Activated naive CD4-positive, alpha-beta T cell treated with anti-CD3 and anti-CD28 coated beads, Interleukin-2, amount 50 U/mL, for 24 hours (primary cell): ENCODE data around the gene RANBP17.
"Not testable (repeated sequence)": the region's sequence is repeated elsewhere in the genome, so short reads cannot be mapped to it uniquely, and the experiment has no call there.

Experiments
- H3K27ac Mint-ChIP-seq: one replicate; pipeline ENCODE4 v1.8.0; 2021; ENCODE audit warnings: mild to moderate bottlenecking, mixed read lengths
- H3K27me3 Mint-ChIP-seq: one replicate; pipeline ENCODE4 v1.8.0; 2021; ENCODE audit warnings: mixed read lengths
- H3K36me3 Mint-ChIP-seq: one replicate; pipeline ENCODE4 v1.8.0; 2021; ENCODE audit warnings: mixed read lengths
- H3K4me1 Mint-ChIP-seq: one replicate; pipeline ENCODE4 v1.8.0; 2021; ENCODE audit warnings: mixed read lengths
- H3K4me3 Mint-ChIP-seq: one replicate; pipeline ENCODE4 v1.8.0; 2021; ENCODE audit warnings: mild to moderate bottlenecking, mixed read lengths
- H3K9me3 Mint-ChIP-seq: one replicate; pipeline ENCODE4 v1.8.0; 2021; ENCODE audit warnings: mixed read lengths

RANBP17 gene

DNA sequence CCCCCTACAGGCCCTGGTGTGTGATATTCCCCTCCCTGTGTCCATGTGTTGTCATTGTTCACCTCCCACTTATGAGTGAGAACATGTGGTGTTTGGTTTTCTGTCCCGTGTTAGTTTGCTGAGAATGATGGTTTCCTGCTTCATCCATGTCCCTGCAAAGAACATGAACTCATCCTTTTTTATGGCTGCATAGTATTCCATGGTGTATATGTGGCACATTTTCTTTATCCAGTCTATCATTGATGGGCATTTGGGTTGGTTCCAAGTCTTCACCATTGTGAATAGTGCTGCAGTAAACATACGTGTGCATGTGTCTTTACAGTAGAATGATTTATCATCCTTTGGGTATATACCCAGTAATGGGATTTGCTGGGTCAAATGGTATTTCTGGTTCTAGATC, 313.1 kb downstream of the RANBP17 start:
- H3K4me1 Mint-ChIP-seq, H3K9me3 Mint-ChIP-seq, H3K27ac Mint-ChIP-seq, H3K27me3 Mint-ChIP-seq, H3K4me3 Mint-ChIP-seq, H3K36me3 Mint-ChIP-seq: not testable (repeated sequence)

DNA sequence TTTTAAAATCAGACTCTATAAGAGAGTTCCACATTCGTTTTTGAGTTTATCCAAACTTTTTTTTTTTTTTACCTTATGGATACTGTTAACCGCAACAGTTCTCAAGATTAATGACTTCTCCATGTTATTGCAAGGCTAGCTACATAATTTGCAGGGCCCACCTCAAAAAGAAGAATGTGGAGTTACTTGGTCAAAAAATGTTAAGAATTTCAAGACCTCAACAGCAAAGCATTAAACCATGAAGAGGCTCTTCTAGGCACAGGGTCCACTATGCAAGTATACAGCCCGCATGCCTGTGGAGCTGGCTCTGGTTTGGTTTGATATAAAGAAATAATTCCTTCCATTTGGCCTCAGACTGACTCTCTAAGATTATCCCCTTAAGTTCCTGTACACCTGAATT, 313.9 kb downstream of the RANBP17 start:
- Mint-ChIP-seq H3K27me3 (peaks cover 4% of the 10 kb centered on the region), H3K4me3 (no peak overlapping the region), H3K27ac (no peak overlapping the region)

DNA sequence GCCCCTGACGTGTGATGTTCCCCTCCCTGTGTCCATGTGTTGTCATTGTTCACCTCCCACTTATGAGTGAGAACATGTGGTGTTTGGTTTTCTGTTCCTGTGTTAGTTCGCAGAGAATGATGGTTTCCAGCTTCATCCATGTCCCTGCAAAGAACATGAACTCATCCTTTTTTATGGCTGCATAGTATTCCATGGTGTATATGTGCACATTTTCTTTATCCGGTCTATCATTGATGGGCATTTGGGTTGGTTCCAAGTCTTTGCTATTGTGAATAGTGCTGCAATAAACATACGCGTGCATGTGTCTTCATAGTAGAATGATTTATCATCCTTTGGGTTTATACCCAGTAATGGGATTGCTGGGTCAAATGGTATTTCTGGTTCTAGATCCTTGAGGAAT, 316.4 kb downstream of the RANBP17 start:
- H3K4me3 Mint-ChIP-seq, H3K27ac Mint-ChIP-seq, H3K27me3 Mint-ChIP-seq, H3K36me3 Mint-ChIP-seq, H3K9me3 Mint-ChIP-seq, H3K4me1 Mint-ChIP-seq: not testable (repeated sequence)

More for the DNA sequence above, 313.9 kb downstream of the RANBP17 start:
- Mint-ChIP-seq H3K4me1 (no peaks in the 10 kb centered on the region), H3K9me3 (no peaks in the 10 kb centered on the region), H3K36me3 (no peaks in the 10 kb centered on the region)

DNA sequence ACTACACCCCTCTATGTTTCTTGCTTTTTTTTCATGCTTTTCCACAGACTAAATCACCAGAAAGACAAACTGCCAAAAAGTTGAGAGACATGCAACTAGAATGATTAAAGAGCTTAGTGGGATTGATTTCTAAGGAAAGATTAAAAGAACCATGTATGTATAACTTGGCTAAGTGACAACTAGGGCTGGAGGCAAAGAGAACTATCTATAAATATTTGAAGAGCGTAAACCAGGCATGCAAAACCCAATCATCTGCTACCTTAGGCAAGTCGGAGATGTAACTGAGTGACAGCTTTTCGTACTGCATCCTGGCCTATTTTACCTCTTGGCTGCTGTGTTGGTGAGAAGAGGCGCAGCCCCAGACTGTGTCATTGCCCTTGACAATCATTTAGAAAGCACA, 326.2 kb downstream of the RANBP17 start:
- H3K4me1 Mint-ChIP-seq, result no peaks in the 10 kb centered on the region
- H3K36me3 Mint-ChIP-seq, result no peaks in the 10 kb centered on the region
- H3K9me3 Mint-ChIP-seq, result no peaks in the 10 kb centered on the region
- peaks cover 4% of the 10 kb centered on the region for H3K27me3 Mint-ChIP-seq
- no peak overlapping the region for H3K4me3 Mint-ChIP-seq
- no peak overlapping the region for H3K27ac Mint-ChIP-seq

DNA sequence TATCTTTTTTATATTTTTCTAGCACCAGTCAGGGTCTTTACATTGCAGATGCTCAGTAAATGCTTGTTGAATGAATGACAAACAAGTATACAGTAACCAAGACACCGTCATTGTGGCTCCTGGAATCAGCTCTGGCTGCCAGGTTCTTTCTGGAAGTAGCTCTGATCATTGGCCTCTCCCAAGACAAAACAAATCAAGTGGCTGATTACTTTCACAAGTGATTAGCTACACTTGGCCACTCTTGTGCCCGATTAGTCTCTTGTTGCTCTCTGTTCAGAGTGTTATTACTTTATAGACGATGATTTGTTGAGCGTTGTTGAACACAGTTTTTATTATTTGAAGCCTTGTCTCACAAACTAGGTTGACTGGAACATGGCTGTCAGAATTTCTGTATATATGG, 327.6 kb downstream of the RANBP17 start:
- H3K27ac Mint-ChIP-seq, result no peak overlapping the region
- H3K4me3 Mint-ChIP-seq, result no peak overlapping the region
- peaks cover 2% of the 10 kb centered on the region for H3K27me3 Mint-ChIP-seq

DNA sequence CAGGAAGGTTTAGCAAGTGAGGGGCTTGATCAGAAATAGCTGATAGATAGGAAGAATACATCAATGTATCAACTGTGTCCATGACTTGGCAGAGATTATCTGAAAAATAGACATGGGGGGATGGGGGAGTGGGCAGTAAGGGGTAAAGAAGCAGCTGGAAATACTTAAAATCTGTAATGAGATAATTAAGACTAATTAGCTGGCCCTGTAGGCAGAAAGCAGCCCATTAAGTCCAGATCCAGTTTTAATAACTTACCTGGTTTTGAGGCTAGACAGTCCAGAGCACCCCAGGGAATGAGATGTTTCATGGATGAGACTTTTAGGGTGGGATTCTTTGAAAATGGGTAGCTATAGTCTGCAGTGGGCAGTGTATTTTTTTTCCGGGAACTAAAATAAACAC, 330.3 kb downstream of the RANBP17 start:
- peaks cover 2% of the 10 kb centered on the region for H3K27me3 Mint-ChIP-seq
- no peak overlapping the region for H3K4me3 Mint-ChIP-seq
- no peaks in the 10 kb centered on the region for H3K9me3 Mint-ChIP-seq
- H3K4me1 Mint-ChIP-seq, result no peaks in the 10 kb centered on the region
- no peaks in the 10 kb centered on the region for H3K36me3 Mint-ChIP-seq
- no peak overlapping the region for H3K27ac Mint-ChIP-seq

More for the DNA sequence above, 327.6 kb downstream of the RANBP17 start:
- no peaks in the 10 kb centered on the region for H3K9me3 Mint-ChIP-seq
- H3K4me1 Mint-ChIP-seq, result no peaks in the 10 kb centered on the region
- H3K36me3 Mint-ChIP-seq, result no peaks in the 10 kb centered on the region

DNA sequence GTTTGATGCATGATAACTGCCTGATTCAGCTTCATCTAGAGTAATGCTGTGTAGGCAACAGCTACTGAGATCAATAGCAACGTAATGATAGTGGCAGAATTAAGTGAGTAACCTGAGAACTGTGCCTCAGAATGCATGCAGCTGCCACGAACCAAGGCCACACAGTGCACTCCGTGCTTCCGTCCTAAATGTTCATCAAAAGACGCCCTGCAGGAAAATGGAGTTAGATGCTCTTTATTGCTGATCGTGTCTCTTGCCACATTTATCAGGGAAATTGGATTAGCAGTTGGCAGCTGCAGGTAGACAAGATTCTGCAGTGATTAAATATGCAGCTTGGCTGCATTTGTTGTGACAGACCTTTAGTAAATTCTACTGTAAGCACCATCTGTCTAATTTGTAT, 339.5 kb downstream of the RANBP17 start:
- no peaks in the 10 kb centered on the region for H3K36me3 Mint-ChIP-seq
- H3K27ac Mint-ChIP-seq, result no peak overlapping the region
- H3K4me1 Mint-ChIP-seq, result no peaks in the 10 kb centered on the region
- H3K4me3 Mint-ChIP-seq, result no peak overlapping the region
- no peaks in the 10 kb centered on the region for H3K27me3 Mint-ChIP-seq
- H3K9me3 Mint-ChIP-seq, result no peaks in the 10 kb centered on the region

DNA sequence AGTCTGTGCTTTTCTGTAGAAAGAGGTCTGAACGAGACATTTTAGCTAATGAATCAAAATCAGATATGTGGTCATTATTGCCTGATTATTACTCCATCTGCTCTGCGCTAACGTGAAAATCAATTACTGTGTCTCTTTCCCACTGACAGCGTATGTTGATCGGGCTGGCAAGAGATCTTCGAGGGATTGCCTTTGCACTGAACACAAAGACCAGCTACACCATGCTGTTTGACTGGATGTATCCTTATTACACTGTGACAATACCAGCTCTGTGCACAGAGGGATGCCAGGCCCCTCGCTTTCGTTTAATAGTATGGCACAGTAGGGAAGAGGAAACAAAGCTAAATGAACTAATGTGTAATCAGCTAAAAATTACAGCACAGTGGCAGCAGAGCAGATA, 343.6 kb downstream of the RANBP17 start:
- Mint-ChIP-seq H3K9me3 (no peaks in the 10 kb centered on the region), H3K36me3 (no peaks in the 10 kb centered on the region), H3K4me3 (no peak overlapping the region), H3K27me3 (no peaks in the 10 kb centered on the region), H3K4me1 (no peaks in the 10 kb centered on the region), H3K27ac (no peak overlapping the region)

DNA sequence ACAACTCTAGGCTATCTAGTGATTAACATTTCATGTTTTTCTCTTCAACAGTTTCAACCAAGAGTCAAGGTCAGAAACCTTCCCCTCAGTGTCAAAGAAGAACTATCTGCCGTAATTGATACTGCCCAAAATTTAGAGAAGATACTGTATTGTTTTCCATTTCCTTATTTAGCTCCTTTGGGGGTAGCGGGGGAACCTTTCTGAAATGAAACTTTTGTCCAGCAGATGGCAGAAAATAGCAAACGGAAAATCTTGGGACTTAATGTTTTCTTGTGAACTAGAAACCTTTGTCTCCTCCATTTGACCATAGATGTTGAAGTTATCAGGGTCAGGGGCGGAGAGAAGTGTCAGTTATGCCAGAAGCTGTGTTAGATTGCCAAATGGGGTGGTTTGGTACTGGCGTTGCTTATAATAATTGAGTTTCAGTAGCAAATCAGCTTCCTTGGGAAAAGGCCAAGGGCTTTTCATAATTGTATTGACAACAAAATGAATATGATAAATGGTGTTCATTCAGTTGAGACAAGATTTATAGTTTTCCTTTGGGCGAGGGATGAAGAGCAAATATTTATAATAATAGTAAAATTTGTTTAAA, 345.5 kb downstream of the RANBP17 start:
- H3K4me1 Mint-ChIP-seq, result no peaks in the 10 kb centered on the region
- no peaks in the 10 kb centered on the region for H3K9me3 Mint-ChIP-seq
- H3K36me3 Mint-ChIP-seq, result no peaks in the 10 kb centered on the region
- no peak overlapping the region for H3K4me3 Mint-ChIP-seq
- H3K27me3 Mint-ChIP-seq, result no peaks in the 10 kb centered on the region
- H3K27ac Mint-ChIP-seq, result no peak overlapping the region

DNA sequence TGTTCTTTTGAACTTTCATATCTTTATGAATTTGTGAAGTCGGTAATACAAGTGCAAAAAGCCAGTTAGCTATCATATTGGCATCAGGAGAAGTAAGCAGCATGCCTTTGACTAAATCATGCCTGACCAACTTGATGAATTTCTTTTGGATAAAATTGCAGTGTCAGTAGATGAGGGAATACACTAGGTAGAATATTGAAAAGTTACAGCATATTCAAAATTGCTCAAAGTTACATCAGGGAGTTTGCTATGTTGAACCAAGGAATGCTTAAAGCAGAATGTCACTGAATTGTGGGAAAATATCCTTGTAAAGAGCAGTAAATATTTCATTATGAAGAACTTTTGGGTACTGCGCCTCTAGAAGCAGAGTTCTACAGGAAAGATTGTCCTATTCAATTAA, 360.1 kb downstream of the RANBP17 start:
- H3K27ac Mint-ChIP-seq, result no peak overlapping the region
- peaks cover 10% of the 10 kb centered on the region for H3K27me3 Mint-ChIP-seq
- no peaks in the 10 kb centered on the region for H3K36me3 Mint-ChIP-seq
- no peak overlapping the region for H3K4me3 Mint-ChIP-seq
- H3K4me1 Mint-ChIP-seq, result no peaks in the 10 kb centered on the region
- H3K9me3 Mint-ChIP-seq, result no peaks in the 10 kb centered on the region

DNA sequence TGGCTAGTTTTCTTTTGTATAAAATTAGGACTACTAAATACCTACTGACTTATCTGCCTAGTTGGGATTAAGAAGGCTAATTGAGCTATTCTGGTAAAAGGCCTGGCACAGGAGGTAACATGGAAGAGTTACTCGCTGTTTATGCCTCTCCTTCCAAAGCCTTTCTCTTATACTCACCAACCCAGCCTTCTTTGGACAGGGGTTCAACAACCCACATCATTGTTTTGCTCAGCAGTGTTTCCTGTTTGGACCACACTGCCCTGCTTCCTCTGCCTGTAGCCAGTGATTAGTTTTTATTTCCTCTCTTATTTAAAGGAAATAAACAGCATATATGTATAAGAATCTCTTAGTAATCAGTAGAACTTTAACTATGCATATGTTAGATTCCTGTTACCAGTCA, 362.1 kb downstream of the RANBP17 start:
- H3K36me3 Mint-ChIP-seq, result no peaks in the 10 kb centered on the region
- H3K27ac Mint-ChIP-seq, result no peak overlapping the region
- H3K4me3 Mint-ChIP-seq, result no peak overlapping the region
- H3K9me3 Mint-ChIP-seq, result no peaks in the 10 kb centered on the region
- no peaks in the 10 kb centered on the region for H3K4me1 Mint-ChIP-seq
- peaks cover 10% of the 10 kb centered on the region for H3K27me3 Mint-ChIP-seq

DNA sequence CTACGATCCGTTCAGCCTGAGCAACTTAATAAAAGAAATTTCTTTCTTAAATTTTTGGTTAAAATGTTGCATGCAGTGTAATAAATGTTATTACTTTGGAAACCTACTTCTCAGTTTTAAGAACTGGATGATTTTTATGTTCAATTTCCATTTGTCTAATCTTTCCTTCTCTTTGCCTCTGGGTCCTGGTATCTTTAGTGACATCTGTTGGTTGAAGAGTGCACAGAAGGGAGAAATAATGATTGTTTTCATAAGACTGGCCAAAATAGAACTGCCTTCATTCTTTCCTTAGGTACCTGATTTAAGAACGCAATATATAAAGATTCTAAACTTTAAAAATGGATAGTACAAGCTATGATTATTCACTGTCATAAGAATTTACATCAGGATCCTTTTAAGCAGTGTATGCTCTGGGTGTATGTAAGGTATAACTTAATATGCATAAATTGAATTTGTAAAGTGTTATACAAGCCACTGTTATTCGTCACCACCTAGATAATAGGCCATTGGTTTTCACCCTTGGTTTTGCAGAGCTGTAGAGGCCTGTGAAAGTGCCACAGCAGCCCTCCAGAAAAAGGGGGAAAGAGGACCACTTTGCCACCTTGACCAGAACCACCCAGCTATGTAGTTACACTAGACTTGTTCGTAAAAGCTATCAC, 364.4 kb downstream of the RANBP17 start:
- H3K4me3 Mint-ChIP-seq, result no peak overlapping the region
- H3K36me3 Mint-ChIP-seq, result no peaks in the 10 kb centered on the region
- no peaks in the 10 kb centered on the region for H3K9me3 Mint-ChIP-seq
- H3K4me1 Mint-ChIP-seq, result no peaks in the 10 kb centered on the region
- no peak overlapping the region for H3K27ac Mint-ChIP-seq
- H3K27me3 Mint-ChIP-seq, result peaks cover 6% of the 10 kb centered on the region

DNA sequence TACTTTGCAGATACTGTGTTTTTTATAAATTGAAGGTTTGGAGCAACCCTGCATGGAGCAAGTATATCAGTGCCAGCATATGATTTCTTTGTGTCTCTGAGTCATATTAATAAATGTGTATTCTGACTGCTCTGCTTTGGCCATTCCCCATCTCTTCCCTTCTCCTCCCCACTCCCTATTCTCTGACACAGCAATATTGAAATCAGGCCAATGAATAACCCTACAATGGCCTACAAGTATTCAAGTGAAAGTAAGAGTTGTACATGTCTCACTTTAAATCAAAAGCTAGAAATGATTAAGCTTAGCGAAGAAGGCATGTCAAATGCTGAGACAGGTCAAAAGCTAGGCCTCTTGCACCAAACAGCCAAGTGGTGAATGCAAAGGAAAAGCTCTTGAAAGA, 365.0 kb downstream of the RANBP17 start:
- Mint-ChIP-seq H3K27me3 (peaks cover under 1% of the 10 kb centered on the region), H3K9me3 (no peaks in the 10 kb centered on the region), H3K4me1 (no peaks in the 10 kb centered on the region), H3K36me3 (no peaks in the 10 kb centered on the region), H3K4me3 (no peak overlapping the region), H3K27ac (no peak overlapping the region)

DNA sequence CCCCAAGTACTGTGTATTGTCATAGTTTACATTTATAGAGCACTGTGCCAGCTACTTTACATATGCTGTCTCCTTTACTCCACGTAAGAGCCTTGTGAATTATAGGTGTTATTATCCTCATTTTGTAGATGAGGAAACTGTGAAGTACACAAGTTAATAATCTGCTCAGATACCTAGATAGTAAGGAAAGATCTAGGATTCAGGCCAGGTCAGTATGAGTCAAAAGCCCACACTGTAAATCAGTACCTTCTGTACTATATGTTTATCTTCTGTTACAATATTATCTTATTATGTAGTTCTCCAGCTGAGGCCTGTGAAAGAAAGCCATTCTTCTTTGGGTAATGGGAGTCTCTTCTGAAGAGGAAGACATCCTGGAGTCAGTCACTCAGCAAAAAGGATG, 374.8 kb downstream of the RANBP17 start:
- Mint-ChIP-seq H3K27me3 (peaks cover 4% of the 10 kb centered on the region), H3K36me3 (no peaks in the 10 kb centered on the region), H3K9me3 (no peaks in the 10 kb centered on the region), H3K4me1 (no peaks in the 10 kb centered on the region), H3K27ac (no peak overlapping the region), H3K4me3 (no peak overlapping the region)

DNA sequence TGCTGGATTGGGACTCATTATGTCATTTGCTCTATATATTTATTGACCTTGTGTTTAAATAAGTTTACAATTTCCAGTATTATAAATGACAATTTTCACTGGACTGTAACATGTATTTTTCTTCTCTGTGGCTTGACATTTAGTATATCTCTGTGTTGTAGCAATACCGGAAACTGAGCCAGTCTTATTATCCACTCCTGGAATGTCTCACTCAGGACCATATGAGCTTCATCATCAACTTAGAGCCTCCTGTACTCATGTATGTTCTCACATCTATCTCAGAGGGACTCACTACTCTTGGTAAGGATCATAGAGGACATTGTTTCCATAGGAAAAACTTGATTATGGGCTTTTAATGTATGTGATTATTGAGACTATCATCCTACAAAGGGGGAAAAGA, 380.7 kb downstream of the RANBP17 start:
- Mint-ChIP-seq H3K4me1 (no peaks in the 10 kb centered on the region), H3K9me3 (peaks cover 2% of the 10 kb centered on the region), H3K36me3 (no peaks in the 10 kb centered on the region), H3K27me3 (peaks cover 6% of the 10 kb centered on the region), H3K4me3 (no peak overlapping the region), H3K27ac (no peak overlapping the region)

DNA sequence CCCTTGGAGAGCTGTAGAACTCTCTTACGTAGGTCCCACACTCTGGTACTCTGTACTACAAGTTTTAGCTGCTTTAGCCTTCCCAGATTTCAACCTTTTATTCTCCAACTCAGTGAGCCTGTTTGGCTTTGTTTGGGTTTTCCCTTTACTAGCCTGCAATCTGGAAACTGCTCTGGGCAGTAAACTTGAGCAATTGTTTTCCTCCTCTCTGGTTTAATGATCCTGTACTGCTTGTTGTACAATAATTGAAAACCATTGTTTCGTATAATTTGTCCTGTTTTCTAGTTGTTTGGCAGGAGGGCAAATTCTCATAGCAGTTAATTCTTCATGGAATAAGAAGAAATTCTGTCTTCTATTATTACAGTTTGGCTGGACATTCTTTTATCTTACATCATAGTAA, 384.4 kb downstream of the RANBP17 start:
- peaks cover 5% of the 10 kb centered on the region for H3K36me3 Mint-ChIP-seq
- H3K4me3 Mint-ChIP-seq, result no peak overlapping the region
- peaks cover 8% of the 10 kb centered on the region for H3K27me3 Mint-ChIP-seq
- H3K4me1 Mint-ChIP-seq, result no peaks in the 10 kb centered on the region
- H3K9me3 Mint-ChIP-seq, result peaks cover 12% of the 10 kb centered on the region
- no peak overlapping the region for H3K27ac Mint-ChIP-seq

DNA sequence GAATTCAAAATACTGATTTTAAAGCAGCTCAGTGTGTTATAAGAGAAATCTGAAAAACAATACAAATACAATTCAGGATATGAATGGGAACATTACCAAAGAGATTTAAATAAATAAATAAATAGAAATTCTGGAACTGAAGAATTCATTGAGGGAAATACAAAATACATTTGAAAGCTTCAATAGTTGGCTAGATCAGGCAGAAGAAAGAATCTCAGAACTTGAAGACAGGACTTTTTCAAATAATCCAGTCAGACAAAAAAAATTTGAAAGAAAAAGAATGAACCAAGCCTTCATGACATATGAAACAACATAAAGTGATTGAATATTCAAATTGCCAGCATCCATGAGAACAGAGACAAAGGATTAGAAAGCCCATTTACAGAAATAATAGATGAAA, 387.6 kb downstream of the RANBP17 start:
- Mint-ChIP-seq H3K4me3 (no peak overlapping the region), H3K9me3 (peaks cover 12% of the 10 kb centered on the region), H3K27me3 (peaks cover 13% of the 10 kb centered on the region), H3K27ac (no peak overlapping the region), H3K36me3 (peaks cover 5% of the 10 kb centered on the region), H3K4me1 (no peaks in the 10 kb centered on the region)
